Endothelial cell of umbilical vein (primary cell): Measurements from ENCODE around the gene NCAN. TPM values are rescaled to one million over a fixed set of nuclear protein-coding genes. Genes with fewer than 3 reads are reported as not detected.

Source experiments
- BruUV-seq: library from RNA; stranded (reverse); fragments of 400-500 nt; replicated peaks from 2 replicates; lab custom pipeline; 2021; lab: Mats Ljungman, UMichigan
- CTCF ChIA-PET: fragments of 300-600, 350-600 bp; sonication (Branson Sonifier 250); formaldehyde crosslinking; loops from one replicate; lab custom pipeline; 2021; ENCODE audit warnings: antibody characterized with exemption, inconsistent platforms; lab: Charles Lee
- POLR2A ChIA-PET: fragments of 300-600, 350-600 bp; sonication (Branson Sonifier 250); formaldehyde crosslinking; loops from one replicate; lab custom pipeline; 2021; ENCODE audit warnings: antibody characterized with exemption, inconsistent platforms; lab: Charles Lee
- DNase-seq: peaks from one replicate; pipeline ENCODE4 v3.0.0-alpha.2; 2011; ENCODE audit warnings: low read depth, low spot score
- FAIRE-seq: peaks from 2 replicates; lab custom pipeline; 2011; peaks lifted over from hg19 to GRCh38; lab: Jason Lieb, UNC
- H2AFZ ChIP-seq: 2 replicates; pipeline ENCODE4 v1.6.0; 2012; ENCODE audit warnings: low read depth, low read length, control low read depth, inconsistent platforms
- H3K27ac ChIP-seq: 2 replicates; pipeline ENCODE4 v1.5.1; 2011; ENCODE audit warnings: low read depth, mild to moderate bottlenecking, control low read depth, low read length, moderate library complexity; ENCODE audit not compliant: insufficient read depth
- H3K27me3 ChIP-seq, 2 experiments: 2 replicates each; pipeline versions ENCODE4 v1.6.0 to v1.6.1; 2011; ENCODE audit warnings: low read length in 2 of 2, mixed read lengths in 1 of 2; ENCODE audit not compliant: control insufficient read depth in 2 of 2, insufficient read depth in 2 of 2
- H3K36me3 ChIP-seq, 2 experiments: 2 replicates in 1 of 2; 3 replicates in 1 of 2; pipeline ENCODE4 v1.5.1; 2011; ENCODE audit warnings: low read length in 2 of 2, mild to moderate bottlenecking in 1 of 2, moderate library complexity in 1 of 2; ENCODE audit not compliant: control insufficient read depth in 2 of 2, insufficient read depth in 2 of 2; ENCODE audit errors: extremely low read depth in 1 of 2
- H3K4me1 ChIP-seq: 3 replicates; pipeline ENCODE4 v1.5.1; 2011; ENCODE audit warnings: mild to moderate bottlenecking, low read length; ENCODE audit not compliant: control insufficient read depth, insufficient read depth; ENCODE audit errors: extremely low read depth
- H3K4me2 ChIP-seq: 2 replicates; pipeline ENCODE4 v1.6.1; 2011; ENCODE audit warnings: low read length, control low read depth, mixed read lengths; ENCODE audit not compliant: insufficient read depth
- H3K4me3 ChIP-seq, 3 experiments: fragments of 200-600 bp in 1 of 3; sonication (generic), shearing (Covaris generic) in 1 of 3; replicated peaks in 1 of 3; 2 replicates each; pipeline ENCODE4 v1.5.1; 2011 to 2016; ENCODE audit warnings: control low read depth in 3 of 3, low read length in 3 of 3, mild to moderate bottlenecking in 2 of 3, inconsistent platforms in 1 of 3, low read depth in 1 of 3, moderate library complexity in 1 of 3; ENCODE audit not compliant: insufficient read depth in 1 of 3
- H3K79me2 ChIP-seq: 2 replicates; pipeline ENCODE4 v1.6.0; 2012; ENCODE audit warnings: low read length, inconsistent platforms; ENCODE audit not compliant: control insufficient read depth, insufficient read depth
- H3K9ac ChIP-seq: replicated peaks from 2 replicates; pipeline ENCODE3; 2011; ENCODE audit warnings: low read length, control low read depth; ENCODE audit not compliant: insufficient read depth; ENCODE audit errors: extremely low read depth
- H3K9me1 ChIP-seq: replicated peaks from 3 replicates; pipeline ENCODE4 v1.6.0; 2011; ENCODE audit warnings: mild to moderate bottlenecking, low read length; ENCODE audit not compliant: control insufficient read depth, insufficient read depth; ENCODE audit errors: extremely low read depth
- H3K9me3 ChIP-seq: replicated peaks from 2 replicates; pipeline ENCODE4 v1.5.1; 2012; ENCODE audit warnings: low read length, inconsistent platforms; ENCODE audit not compliant: control insufficient read depth, insufficient read depth
- H4K20me1 ChIP-seq: replicated peaks from 2 replicates; pipeline ENCODE3; 2011; ENCODE audit warnings: mild to moderate bottlenecking, low read length; ENCODE audit not compliant: control insufficient read depth, insufficient read depth; ENCODE audit errors: extremely low read depth
- EZH2 ChIP-seq: IDR thresholded peaks from 2 replicates; pipeline ENCODE4 v1.6.1; 2012; ENCODE audit warnings: borderline replicate concordance, low read depth, mild to moderate bottlenecking, moderate library complexity, low read length, inconsistent platforms; ENCODE audit not compliant: severe bottlenecking
- FOS ChIP-seq: IDR thresholded peaks from 2 replicates; pipeline ENCODE4 v1.6.1; 2011; ENCODE audit warnings: mild to moderate bottlenecking, low read length, moderate library complexity, borderline replicate concordance; ENCODE audit not compliant: insufficient read depth
- JUN ChIP-seq: IDR thresholded peaks from 2 replicates; pipeline ENCODE4 v1.6.1; 2011; ENCODE audit warnings: borderline replicate concordance, low read depth; ENCODE audit not compliant: insufficient read length, insufficient read depth
- MAX ChIP-seq: IDR thresholded peaks from 2 replicates; pipeline ENCODE4 v1.6.1; 2011; ENCODE audit not compliant: insufficient read depth, insufficient read length
- MYC ChIP-seq: IDR thresholded peaks from one replicate; pipeline ENCODE4 v1.6.1; 2011; ENCODE audit warnings: mild to moderate bottlenecking, low read depth, low read length
- POLR2A ChIP-seq: IDR thresholded peaks from 2 replicates; pipeline ENCODE4 v1.6.1; 2012; ENCODE audit warnings: low read depth, mild to moderate bottlenecking, control low read depth, low read length
- POLR2AphosphoS5 ChIP-seq: IDR thresholded peaks from 2 replicates; pipeline ENCODE4 v1.6.1; 2012; ENCODE audit warnings: low read depth, mild to moderate bottlenecking, control low read depth, low read length, moderate library complexity; ENCODE audit not compliant: insufficient read depth
- dilution Hi-C: fragments of 300-500 bp; cut with MboI; formaldehyde crosslinking; loops from one replicate; pipeline ENCODE4 v1.15.0; 2019; ENCODE audit warnings: low sequenced_read_pairs; ENCODE audit not compliant: extremely low pct_ligation_motif_present
- intact Hi-C: fragments of 100-400 bp; cut with micrococcal nuclease; formaldehyde crosslinking; loops from one replicate; pipeline ENCODE4 v1.10.0; 2022
- polyA plus RNA-seq, 4 experiments: library from polyadenylated mRNA; depleted of rRNA in 3 of 4; stranded (reverse) in 3 of 4; unstranded in 1 of 4; fragments of >200 nt; gene quantifications; 2 replicates each; pipeline versions ENCODE4 v1.2.1 to v1.2.3, GENCODE V29; 2011 to 2012; ENCODE audit warnings: missing spikeins in 1 of 4
- total RNA-seq: library from RNA; stranded (reverse); gene quantifications from 2 replicates; pipeline ENCODE4 v1.2.3, GENCODE V29; 2021

Gene NCAN
- total and polyA plus RNA-seq, 2 donors (not counting 3 experiments of a cell fraction or from before 2014, with no cell fraction given), result not detected

- Histone ChIP-seq H3K79me2 (no peaks in the 10 kb centered on the region), H3K36me3 (peaks cover 0 to 2% of the 10 kb centered on the region in 2 experiments), H3K9me3 (no peaks in the 10 kb centered on the region), H4K20me1 (no peaks in the 10 kb centered on the region), H3K9me1 (no peaks in the 10 kb centered on the region), H3K9ac (no peak overlapping the region), H3K27ac (no peak overlapping the region), H3K27me3 (peaks cover 7 to 8% of the 10 kb centered on the region in 2 experiments), H3K4me2 (no peak overlapping the region), H3K4me1 (no peaks in the 10 kb centered on the region), H2AFZ (no peak overlapping the region), H3K4me3 (no peak overlapping the region)
- intact Hi-C loops (no loop called here), dilution Hi-C loops (no loop called here)
- ChIA-PET POLR2A (no interaction called here), CTCF (no interaction called here)
- no peak for FAIRE-seq
- BruUV-seq, result no TSS peak
- TF ChIP-seq FOS, result no peak
- DNase-seq, result no peak
Observed at GRCh38 chr19:19270749-19271571, 59.2 kb downstream of the NCAN start.

- FAIRE-seq (no peak), DNase-seq (no peak)
- intact Hi-C loops, result no loop called here
- Histone ChIP-seq H3K9me1 (no peaks in the 10 kb centered on the region), H3K79me2 (no peaks in the 10 kb centered on the region), H3K4me2 (no peak overlapping the region), H3K9ac (no peak overlapping the region), H3K4me1 (no peaks in the 10 kb centered on the region), H2AFZ (no peak overlapping the region), H3K36me3 (peaks cover 0 to 9% of the 10 kb centered on the region in 2 experiments), H4K20me1 (no peaks in the 10 kb centered on the region), H3K9me3 (no peaks in the 10 kb centered on the region), H3K27me3 (peaks cover 7 to 8% of the 10 kb centered on the region in 2 experiments), H3K27ac (no peak overlapping the region), H3K4me3 (no peak overlapping the region)
- dilution Hi-C loops, result no loop called here
- no TSS peak for BruUV-seq
- POLR2A ChIA-PET, result no interaction called here
- CTCF ChIA-PET, result no interaction called here
- TF ChIP-seq EZH2 (no peak), MAX (no peak), POLR2A (no peak), MYC (no peak), POLR2AphosphoS5 (no peak), JUN (no peak)
Observed at GRCh38 chr19:19271828-19272599, 60.3 kb downstream of the NCAN start.
